A549 (cell line): ENCODE data around the gene XRCC3. TPM values are rescaled to one million over a fixed set of nuclear protein-coding genes. Genes with fewer than 3 reads are reported as not detected.

ENCODE experiments used
- ATAC-seq, 2 experiments: fragments of 200-7000 bp in 1 of 2; fragments of >200 bp in 1 of 2; cut with Nextera tagmentation in 1 of 2; cut with Tn5 transposase in 1 of 2; 3 replicates each; pipeline versions ENCODE4 v1.8.0 to v1.9.1; 2018 to 2020; ENCODE audit warnings: mild to moderate bottlenecking in 1 of 2, moderate library complexity in 1 of 2
- CTCF ChIA-PET: fragments of 300-600 bp; sonication (Branson Sonifier 250); formaldehyde crosslinking; extraction: SDS; loops from one replicate; lab custom pipeline; 2021; ENCODE audit warnings: antibody characterized with exemption, inconsistent platforms; lab: Yijun Ruan, JAX
- POLR2A ChIA-PET: fragments of 350-600 bp; formaldehyde crosslinking; extraction: SDS; loops from one replicate; lab custom pipeline; 2021; ENCODE audit warnings: antibody characterized with exemption, inconsistent platforms; lab: Yijun Ruan, JAX
- DNase-seq, 2 experiments: peaks; one replicate each; pipeline versions ENCODE4 v3.0.0 to v3.0.0-alpha.2; 2011 to 2016; ENCODE audit warnings: low read depth in 1 of 2, low spot score in 1 of 2
- FAIRE-seq: peaks from 2 replicates; lab custom pipeline; 2011; peaks lifted over from hg19 to GRCh38; lab: Jason Lieb, UNC
- H3K27ac ChIP-seq, 2 experiments: fragments of >200 bp; sonication (Bioruptor Twin); formaldehyde crosslinking; 3 replicates each; pipeline ENCODE4 v1.5.1; 2016 to 2017
- H3K4me1 ChIP-seq: fragments of >200 bp; sonication (Bioruptor Twin); formaldehyde crosslinking; 3 replicates; pipeline ENCODE4 v1.6.1; 2016
- H3K4me2 ChIP-seq: fragments of >200 bp; sonication (Bioruptor Twin); formaldehyde crosslinking; 3 replicates; pipeline ENCODE4 v1.6.1; 2016
- H3K4me3 ChIP-seq: fragments of >200 bp; sonication (Bioruptor Twin); formaldehyde crosslinking; 3 replicates; pipeline ENCODE4 v1.5.1; 2016
- H3K9me3 ChIP-seq: fragments of >200 bp; sonication (Bioruptor Twin); formaldehyde crosslinking; 3 replicates; pipeline ENCODE4 v1.6.1; 2016
- BHLHE40 ChIP-seq: IDR thresholded peaks from 2 replicates; pipeline ENCODE4 v1.6.1; 2012; ENCODE audit warnings: low read depth, low read length, inconsistent platforms
- CBX2 ChIP-seq: fragments of 200-600 bp; sonication (generic); IDR thresholded peaks from 2 replicates; pipeline ENCODE4 v1.6.1; 2016; ENCODE audit warnings: low read depth, mild to moderate bottlenecking, borderline replicate concordance
- CBX8 ChIP-seq: fragments of 200-600 bp; sonication (generic); IDR thresholded peaks from 2 replicates; pipeline ENCODE4 v1.6.1; 2016
- CEBPB ChIP-seq, 2 experiments: fragments of >200 bp in 1 of 2; sonication (Bioruptor Twin) in 1 of 2; formaldehyde crosslinking in 1 of 2; IDR thresholded peaks; 2 replicates each; pipeline ENCODE4 v1.6.1; 2012 to 2016
- CHD4 ChIP-seq: fragments of 200-600 bp; sonication (generic); IDR thresholded peaks from 2 replicates; pipeline ENCODE4 v1.6.1; 2016; ENCODE audit warnings: antibody characterized with exemption, mild to moderate bottlenecking, borderline replicate concordance
- EP300 ChIP-seq, 2 experiments: fragments of >200 bp; sonication (Bioruptor Twin); formaldehyde crosslinking; IDR thresholded peaks; 2 replicates in 1 of 2; 3 replicates in 1 of 2; pipeline ENCODE4 v1.6.1; 2016 to 2017
- HDAC2 ChIP-seq: fragments of 200-600 bp; sonication (generic); IDR thresholded peaks from 2 replicates; pipeline ENCODE4 v1.6.1; 2016
- HEYL ChIP-seq: fragments of 250-450 bp; sonication (Bioruptor Pico); IDR thresholded peaks from 2 replicates; pipeline ENCODE4 v1.8.0; 2021; ENCODE audit warnings: mild to moderate bottlenecking, moderate library complexity
- JUNB ChIP-seq: fragments of >200 bp; sonication (Bioruptor Twin); formaldehyde crosslinking; IDR thresholded peaks from 2 replicates; pipeline ENCODE4 v1.6.1; 2016
- KDM1A ChIP-seq: fragments of 200-600 bp; sonication (generic); IDR thresholded peaks from 2 replicates; pipeline ENCODE4 v1.6.1; 2016; ENCODE audit warnings: low read depth, mild to moderate bottlenecking
- MAZ ChIP-seq: fragments of 150-350 bp; IDR thresholded peaks from 2 replicates; pipeline ENCODE4 v1.6.1; 2014; ENCODE audit warnings: antibody characterized with exemption, low read depth, low read length, borderline replicate concordance
- MYC ChIP-seq: IDR thresholded peaks from 2 replicates; pipeline ENCODE4 v1.6.1; 2012; ENCODE audit warnings: mild to moderate bottlenecking, inconsistent platforms, low read length, improper control_type of control experiment, borderline replicate concordance
- NFE2L2 ChIP-seq: fragments of 150-350 bp; conservative IDR thresholded peaks from 2 replicates; pipeline ENCODE4 v1.6.1; 2014; ENCODE audit warnings: low read length
- POLR2AphosphoS2 ChIP-seq: conservative IDR thresholded peaks from 2 replicates; pipeline ENCODE4 v1.6.1; 2012; ENCODE audit warnings: low read length, improper control_type of control experiment, inconsistent platforms
- RCOR1 ChIP-seq: fragments of 150-350 bp; IDR thresholded peaks from 2 replicates; pipeline ENCODE4 v1.6.1; 2014; ENCODE audit warnings: antibody characterized with exemption, low read length, low read depth
- ZC3H11A ChIP-seq: fragments of 450-650 bp; IDR thresholded peaks from 2 replicates; pipeline ENCODE4 v1.6.1; 2014; ENCODE audit warnings: antibody characterized with exemption, mild to moderate bottlenecking
- ZFP36 ChIP-seq: fragments of 450-650 bp; IDR thresholded peaks from 2 replicates; pipeline ENCODE4 v1.6.1; 2014; ENCODE audit warnings: borderline replicate concordance; ENCODE audit not compliant: partially characterized antibody
- ZSCAN20 ChIP-seq: fragments of 250-450 bp; sonication (Bioruptor Pico); IDR thresholded peaks from 2 replicates; pipeline ENCODE4 v1.8.0; 2022; ENCODE audit warnings: mild to moderate bottlenecking, moderate library complexity
- WGBS: methylation state at CpG from one replicate; pipeline ENCODE4 v1.1.6; 2017; ENCODE audit errors: missing lambda C conversion rate; 5-methylcytosine and 5-hydroxymethylcytosine counted together
- polyA plus RNA-seq, 4 experiments: library from polyadenylated mRNA; depleted of rRNA in 3 of 4; stranded (reverse); fragments of >200 nt; fragmentation: RNase III in 1 of 4; extraction: RNeasy Plus Mini Kit Qiagen cat#74134 plus additional on column Dnase treatment in 1 of 4; gene quantifications; 2 replicates in 3 of 4; 3 replicates in 1 of 4; pipeline ENCODE4 v1.2.3, GENCODE V29; 2011 to 2017
- TF ChIP-seq, protein P1 (sequence below): fragments of 250-450 bp; sonication (Bioruptor Pico); IDR thresholded peaks from 2 replicates; pipeline ENCODE4 v1.5.0; 2021; ENCODE audit warnings: mild to moderate bottlenecking, moderate library complexity, borderline replicate concordance
- TF ChIP-seq, protein P2 (sequence below): fragments of 450-650 bp; IDR thresholded peaks from 2 replicates; pipeline ENCODE4 v1.6.1; 2014; ENCODE audit warnings: antibody characterized with exemption
- TF ChIP-seq, protein P3 (sequence below): fragments of >200 bp; sonication (Bioruptor Twin); formaldehyde crosslinking; IDR thresholded peaks from 3 replicates; pipeline ENCODE4 v1.6.1; 2016

The XRCC3 gene
- polyA plus RNA-seq, 2 of the 4 experiments (the other 2 are of a cell fraction) = 23.0 to 28.1 TPM

DNA sequence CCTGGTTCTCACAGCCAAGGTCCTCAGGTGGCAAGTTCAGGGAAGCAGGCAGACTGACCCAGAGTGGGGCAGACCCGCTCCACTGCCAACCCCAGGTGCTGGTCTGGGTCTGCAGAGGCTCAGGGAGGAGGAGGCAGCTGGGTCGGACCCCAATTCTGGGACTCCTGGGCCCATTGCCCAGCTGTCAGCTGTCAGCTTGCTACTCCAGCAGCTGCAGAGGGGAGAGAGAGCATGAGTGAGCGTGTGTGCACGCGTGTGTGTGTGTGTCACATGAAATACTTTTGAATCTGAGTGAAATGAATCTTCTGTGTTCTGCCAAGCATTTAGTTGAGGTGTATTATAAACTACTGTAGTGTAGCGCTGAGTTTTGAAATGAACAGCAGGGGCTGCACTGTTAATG, 30.8 kb downstream of the XRCC3 start:
- ATAC-seq = no peak
- no peak for FAIRE-seq
- ChIA-PET POLR2A (no interaction called here), CTCF (no interaction called here)
- H3K4me3 ChIP-seq = no peak overlapping the region
- WGBS = 83% methylated on average over 5 of the region's 6 CpGs
- no peaks in the 10 kb centered on the region for H3K4me1 ChIP-seq
- H3K4me2 ChIP-seq = no peak overlapping the region
- H3K9me3 ChIP-seq = no peaks in the 10 kb centered on the region
- H3K27ac ChIP-seq = no peak overlapping the region
- no peak for TF ChIP-seq HEYL (CRISPR knock-in tag)
- TF ChIP-seq BHLHE40 = no peak
- no peak for TF ChIP-seq ZFP36
- TF ChIP-seq CBX8 = no peak
- no peak for TF ChIP-seq NFE2L2
- TF ChIP-seq HDAC2 = no peak
- no peak for DNase-seq

DNA sequence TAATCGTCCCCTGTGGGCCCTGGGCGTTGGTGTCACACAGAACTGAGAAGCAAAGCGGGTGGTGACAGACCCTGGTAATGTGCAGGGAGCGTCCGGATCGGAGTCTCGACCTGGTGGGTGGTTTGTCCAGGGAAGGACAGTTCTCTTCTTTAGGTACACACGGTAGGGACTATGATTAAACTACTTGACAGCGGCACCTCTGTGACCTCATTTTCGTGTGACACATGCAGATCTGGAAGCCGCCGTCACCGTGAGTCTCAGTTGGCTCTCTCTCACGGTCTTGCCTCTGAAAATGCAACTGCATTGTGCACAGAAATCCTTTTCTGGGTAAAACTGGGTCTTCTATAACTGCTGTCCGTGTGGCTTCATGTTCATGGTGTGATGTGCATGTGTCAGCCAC, 32.1 kb downstream of the XRCC3 start:
- Histone ChIP-seq H3K9me3 (no peaks in the 10 kb centered on the region), H3K4me1 (no peaks in the 10 kb centered on the region), H3K4me2 (no peak overlapping the region), H3K27ac (no peak overlapping the region), H3K4me3 (no peak overlapping the region)
- POLR2A ChIA-PET = no interaction called here
- TF ChIP-seq POLR2AphosphoS2 = no peak
- TF ChIP-seq CBX2 = no peak
- TF ChIP-seq, protein P1, sequence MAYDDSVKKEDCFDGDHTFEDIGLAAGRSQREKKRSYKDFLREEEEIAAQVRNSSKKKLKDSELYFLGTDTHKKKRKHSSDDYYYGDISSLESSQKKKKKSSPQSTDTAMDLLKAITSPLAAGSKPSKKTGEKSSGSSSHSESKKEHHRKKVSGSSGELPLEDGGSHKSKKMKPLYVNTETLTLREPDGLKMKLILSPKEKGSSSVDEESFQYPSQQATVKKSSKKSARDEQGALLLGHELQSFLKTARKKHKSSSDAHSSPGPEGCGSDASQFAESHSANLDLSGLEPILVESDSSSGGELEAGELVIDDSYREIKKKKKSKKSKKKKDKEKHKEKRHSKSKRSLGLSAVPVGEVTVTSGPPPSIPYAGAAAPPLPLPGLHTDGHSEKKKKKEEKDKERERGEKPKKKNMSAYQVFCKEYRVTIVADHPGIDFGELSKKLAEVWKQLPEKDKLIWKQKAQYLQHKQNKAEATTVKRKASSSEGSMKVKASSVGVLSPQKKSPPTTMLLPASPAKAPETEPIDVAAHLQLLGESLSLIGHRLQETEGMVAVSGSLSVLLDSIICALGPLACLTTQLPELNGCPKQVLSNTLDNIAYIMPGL (CRISPR knock-in tag) = no peak
- WGBS = 86% methylated on average over 15 of the region's 15 CpGs
- FAIRE-seq (no peak), ATAC-seq (no peak), DNase-seq (no peak)
- CTCF ChIA-PET = no interaction called here

DNA sequence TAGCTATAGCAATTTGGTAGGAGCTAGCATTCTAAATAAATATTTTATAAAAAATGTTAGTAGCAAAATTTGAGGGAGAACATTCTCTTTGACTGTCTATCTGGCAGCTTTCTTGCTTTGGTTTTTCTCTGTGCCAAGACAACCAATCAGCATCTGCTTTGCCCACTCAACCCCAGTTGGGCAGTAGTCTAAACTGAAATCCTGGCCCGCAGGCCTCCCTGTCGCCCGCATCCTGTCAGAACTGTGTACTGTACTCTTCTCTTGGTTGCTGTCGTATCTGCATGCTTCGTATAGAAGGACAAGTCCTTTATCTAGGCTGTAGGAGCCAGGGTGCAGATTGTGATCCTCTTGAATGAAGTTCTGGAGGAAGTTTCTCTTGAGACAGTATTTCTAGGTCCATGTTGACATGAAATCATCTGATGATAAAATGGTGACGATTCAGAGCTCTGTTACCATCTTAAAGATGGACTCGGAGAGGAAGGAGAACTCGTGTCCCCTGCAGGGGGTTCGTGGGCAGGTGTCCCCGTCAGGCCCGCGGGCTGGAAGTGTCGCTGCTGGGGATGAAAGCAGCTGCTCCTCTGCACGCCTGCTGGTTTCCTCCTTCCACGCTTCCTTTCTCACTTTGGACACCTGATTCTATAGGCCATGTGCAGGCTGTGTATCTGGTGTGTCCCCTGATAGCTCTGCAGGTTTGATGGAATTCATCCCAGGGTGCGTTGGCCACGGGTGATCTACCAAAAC, 34.6 kb downstream of the XRCC3 start:
- WGBS = 92% methylated on average over 17 of the region's 17 CpGs
- Histone ChIP-seq H3K4me3 (no peak overlapping the region), H3K4me2 (no peak overlapping the region), H3K4me1 (no peaks in the 10 kb centered on the region), H3K27ac (no peak overlapping the region), H3K9me3 (no peaks in the 10 kb centered on the region)
- DNase-seq (no peak), ATAC-seq (no peak)
- CTCF ChIA-PET = interaction anchor here (0.6 to 2.0 kb wide), 16 partner anchors 10 to 826 kb away, joined by 3 to 9 read pairs (median 4); no protein-coding TSS in a partner anchor
- TF ChIP-seq JUNB (no peak), MAZ (no peak), EP300 (IDR thresholded peaks at IDR 0.05) (no peak), KDM1A (no peak), MYC (no peak), BHLHE40 (no peak), ZSCAN20 (CRISPR knock-in tag) (no peak), ZC3H11A (no peak), CHD4 (no peak), RCOR1 (no peak), CEBPB (IDR thresholded peaks at IDR 0.05) (no peak)
- TF ChIP-seq, protein P2, sequence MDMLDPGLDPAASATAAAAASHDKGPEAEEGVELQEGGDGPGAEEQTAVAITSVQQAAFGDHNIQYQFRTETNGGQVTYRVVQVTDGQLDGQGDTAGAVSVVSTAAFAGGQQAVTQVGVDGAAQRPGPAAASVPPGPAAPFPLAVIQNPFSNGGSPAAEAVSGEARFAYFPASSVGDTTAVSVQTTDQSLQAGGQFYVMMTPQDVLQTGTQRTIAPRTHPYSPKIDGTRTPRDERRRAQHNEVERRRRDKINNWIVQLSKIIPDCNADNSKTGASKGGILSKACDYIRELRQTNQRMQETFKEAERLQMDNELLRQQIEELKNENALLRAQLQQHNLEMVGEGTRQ = no peak
- TF ChIP-seq, protein P3, sequence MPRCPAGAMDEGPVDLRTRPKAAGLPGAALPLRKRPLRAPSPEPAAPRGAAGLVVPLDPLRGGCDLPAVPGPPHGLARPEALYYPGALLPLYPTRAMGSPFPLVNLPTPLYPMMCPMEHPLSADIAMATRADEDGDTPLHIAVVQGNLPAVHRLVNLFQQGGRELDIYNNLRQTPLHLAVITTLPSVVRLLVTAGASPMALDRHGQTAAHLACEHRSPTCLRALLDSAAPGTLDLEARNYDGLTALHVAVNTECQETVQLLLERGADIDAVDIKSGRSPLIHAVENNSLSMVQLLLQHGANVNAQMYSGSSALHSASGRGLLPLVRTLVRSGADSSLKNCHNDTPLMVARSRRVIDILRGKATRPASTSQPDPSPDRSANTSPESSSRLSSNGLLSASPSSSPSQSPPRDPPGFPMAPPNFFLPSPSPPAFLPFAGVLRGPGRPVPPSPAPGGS = no peak
- TF ChIP-seq, all 56 proteins: peak for 0
- POLR2A ChIA-PET = no interaction called here
- no peak for FAIRE-seq
